Dermis microvascular lymphatic vessel endothelial cell (primary cell): Measurements from ENCODE around the gene PEF1. TPM values are rescaled to one million over a fixed set of nuclear protein-coding genes. Genes with fewer than 3 reads are reported as not detected.

Source experiments
- DNase-seq, 2 donors: peaks; one replicate each; pipeline versions ENCODE4 v3.0.0 to v3.0.0-alpha.2; 2010; ENCODE audit warnings: low read depth in 2 of 2
- total RNA-seq: library from RNA; depleted of rRNA; stranded (reverse); fragments of >200 nt; gene quantifications from 2 replicates; pipeline ENCODE4 v1.2.1, GENCODE V29; 2014

The PEF1 gene
- total RNA-seq, 1 donor from 2014 or later, result 103 TPM

- DNase-seq, result no peak
Observed at GRCh38 chr1:31628931-31629556, 15.6 kb downstream of the PEF1 start.

- no peak for DNase-seq
Observed at GRCh38 chr1:31627930-31628559, 16.6 kb downstream of the PEF1 start.

- no peak for DNase-seq
Observed at GRCh38 chr1:31627301-31627929, 17.3 kb downstream of the PEF1 start.

GRCh38 chr1:31626223-31627207 lies 18.2 kb downstream of the PEF1 start:
- no peak for DNase-seq

- no peak for DNase-seq
Observed at GRCh38 chr1:31625561-31626222, 19.0 kb downstream of the PEF1 start.

- DNase-seq, result no peak
Observed at GRCh38 chr1:31624731-31625514, 19.8 kb downstream of the PEF1 start.

GRCh38 chr1:31624309-31624708 lies 20.4 kb downstream of the PEF1 start:
- no peak for DNase-seq

GRCh38 chr1:31623365-31623764 lies 21.3 kb downstream of the PEF1 start:
- no peak for DNase-seq

GRCh38 chr1:31621847-31622730 lies 22.6 kb downstream of the PEF1 start:
- no peak for DNase-seq

GRCh38 chr1:31621498-31621820 lies 23.2 kb downstream of the PEF1 start:
- no peak for DNase-seq

- DNase-seq, result no peak
Observed at GRCh38 chr1:31620631-31621497, 23.8 kb downstream of the PEF1 start.

- no peak for DNase-seq
Observed at GRCh38 chr1:31618916-31619846, 25.5 kb downstream of the PEF1 start.

GRCh38 chr1:31617916-31618746 lies 26.5 kb downstream of the PEF1 start:
- peak in 1 of 2 donors; percentile 70 for DNase-seq

GRCh38 chr1:31617218-31617915 lies 27.3 kb downstream of the PEF1 start, which contains the start of gene HCRTR1:
TSS of gene HCRTR1 (plus strand) at chr1:31617689. CDS start at chr1:31619193, 1,504 bp downstream.
- no peak for DNase-seq

GRCh38 chr1:31615939-31616338 lies 28.7 kb downstream of the PEF1 start:
- DNase-seq, result no peak

- no peak for DNase-seq
Observed at GRCh38 chr1:31615414-31615813, 29.3 kb downstream of the PEF1 start.
